Colonic mucosa (tissue), 4 donors: Measurements from ENCODE around the gene COPZ1. TPM values are rescaled to one million over a fixed set of nuclear protein-coding genes. Genes with fewer than 3 reads are reported as not detected.

Source experiments
- DNase-seq: peaks from one replicate; pipeline ENCODE4 v3.0.0-alpha.2; 2020
- H3K27ac ChIP-seq: fragments of 200-600 bp; one replicate; pipeline ENCODE4 v1.8.0; 2021
- H3K27me3 ChIP-seq: fragments of 200-600 bp; one replicate; pipeline ENCODE4 v1.8.0; 2021
- H3K36me3 ChIP-seq: fragments of 200-600 bp; one replicate; pipeline ENCODE4 v1.8.0; 2021
- H3K4me1 ChIP-seq: fragments of 200-600 bp; one replicate; pipeline ENCODE4 v1.8.0; 2021; ENCODE audit warnings: mild to moderate bottlenecking
- H3K4me3 ChIP-seq: fragments of 200-600 bp; one replicate; pipeline ENCODE4 v1.8.0; 2021
- H3K9ac ChIP-seq, 2 donors: one replicate each; pipeline ENCODE4 v1.7.0; 2013; ENCODE audit warnings: control low read depth in 2 of 2, low read depth in 2 of 2, low read length in 2 of 2
- H3K9me3 ChIP-seq: fragments of 200-600 bp; one replicate; pipeline ENCODE4 v1.8.0; 2021
- CTCF ChIP-seq: fragments of 200-600 bp; IDR thresholded peaks from one replicate; pipeline ENCODE4 v1.8.0; 2022; ENCODE audit warnings: antibody characterized with exemption, mild to moderate bottlenecking
- intact Hi-C: fragments of 100-400 bp; cut with DNase I; formaldehyde crosslinking; loops from one replicate; pipeline ENCODE4 v1.14.1; 2022
- total RNA-seq, 2 donors: library from RNA; stranded (reverse); fragmentation: NEBNext Ultra II Directional in 1 of 2; extraction: Animal tissue kit (Norgen Biotek cat#: 25700) in 1 of 2; gene quantifications; one replicate each; pipeline ENCODE4 v1.2.1, GENCODE V29; 2021
- donor health status: healthy.
- donor health status: DM: no; HTN: no; CAD: no.
- donor health status: DM: no; HTN: no; CAD: no.

COPZ1 gene
- total RNA-seq, 2 donors from 2014 or later, result 164 to 173 TPM

- peak; percentile 56 for TF ChIP-seq CTCF
- Histone ChIP-seq H3K27me3 (no peaks in the 10 kb centered on the region), H3K4me3 (no peak overlapping the region), H3K9ac (no peak overlapping the region), H3K36me3 (no peaks in the 10 kb centered on the region), H3K27ac (no peak overlapping the region), H3K9me3 (no peaks in the 10 kb centered on the region), H3K4me1 (no peaks in the 10 kb centered on the region)
- intact Hi-C loops, result no loop called here
- DNase-seq, result peak; percentile 76
Measured at GRCh38 chr12:54394281-54394719, 69.4 kb downstream of the COPZ1 start.

- Histone ChIP-seq H3K9ac (no peak overlapping the region), H3K9me3 (no peaks in the 10 kb centered on the region), H3K27ac (no peak overlapping the region), H3K4me3 (no peak overlapping the region), H3K27me3 (no peaks in the 10 kb centered on the region), H3K36me3 (no peaks in the 10 kb centered on the region), H3K4me1 (no peaks in the 10 kb centered on the region)
- DNase-seq, result no peak
- TF ChIP-seq CTCF, result no peak
- intact Hi-C loops, result no loop called here
Measured at GRCh38 chr12:54394986-54395385, 70.1 kb downstream of the COPZ1 start.

- H3K36me3 ChIP-seq, result no peaks in the 10 kb centered on the region
- no peak for TF ChIP-seq CTCF
- no peak for DNase-seq
- H3K4me3 ChIP-seq, result no peak overlapping the region
- no peaks in the 10 kb centered on the region for H3K4me1 ChIP-seq
- intact Hi-C loops, result no loop called here
- H3K27ac ChIP-seq, result no peak overlapping the region
- no peaks in the 10 kb centered on the region for H3K9me3 ChIP-seq
- H3K9ac ChIP-seq, result no peak overlapping the region
- no peaks in the 10 kb centered on the region for H3K27me3 ChIP-seq
Measured at GRCh38 chr12:54395545-54395944, 70.6 kb downstream of the COPZ1 start.

- TF ChIP-seq CTCF, result no peak
- no peaks in the 10 kb centered on the region for H3K36me3 ChIP-seq
- intact Hi-C loops, result no loop called here
- H3K27ac ChIP-seq, result no peak overlapping the region
- H3K4me1 ChIP-seq, result no peaks in the 10 kb centered on the region
- H3K9ac ChIP-seq, result no peak overlapping the region
- H3K27me3 ChIP-seq, result no peaks in the 10 kb centered on the region
- no peaks in the 10 kb centered on the region for H3K9me3 ChIP-seq
- no peak overlapping the region for H3K4me3 ChIP-seq
- no peak for DNase-seq
Measured at GRCh38 chr12:54397157-54397556, 72.2 kb downstream of the COPZ1 start.

GRCh38 chr12:54398218-54398617, 73.3 kb downstream of the COPZ1 start:
- H3K9me3 ChIP-seq, result no peaks in the 10 kb centered on the region
- intact Hi-C loops, result no loop called here
- TF ChIP-seq CTCF, result no peak
- no peak overlapping the region for H3K9ac ChIP-seq
- no peaks in the 10 kb centered on the region for H3K36me3 ChIP-seq
- H3K27me3 ChIP-seq, result no peaks in the 10 kb centered on the region
- H3K27ac ChIP-seq, result no peak overlapping the region
- no peak for DNase-seq
- H3K4me3 ChIP-seq, result no peak overlapping the region
- H3K4me1 ChIP-seq, result no peaks in the 10 kb centered on the region
